HAP-1 (cell line): Measurements from ENCODE around the gene GLS.
"Not testable (repeated sequence)": the region's sequence is repeated elsewhere in the genome, so short reads cannot be mapped to it uniquely, and the experiment has no call there.

ENCODE experiments used
- DNase-seq, 2 experiments: peaks; one replicate each; pipeline ENCODE4 v3.0.0-alpha.2; 2016 to 2020; ENCODE audit warnings: low spot score in 2 of 2
- H3K27me3 ChIP-seq: fragments of 250-450 bp; sonication (Bioruptor Pico); 2 replicates; pipeline ENCODE4 v1.5.1; 2020; ENCODE audit warnings: low read depth, mild to moderate bottlenecking, moderate library complexity
- H3K36me3 ChIP-seq: fragments of 250-450 bp; sonication (Bioruptor Pico); replicated peaks from 2 replicates; pipeline ENCODE4 v1.5.1; 2020; ENCODE audit warnings: mild to moderate bottlenecking
- H3K4me1 ChIP-seq: fragments of 250-450 bp; sonication (Bioruptor Pico); 2 replicates; pipeline ENCODE4 v1.5.1; 2020; ENCODE audit warnings: mild to moderate bottlenecking
- H3K4me3 ChIP-seq: fragments of 250-450 bp; sonication (Bioruptor Pico); 2 replicates; pipeline ENCODE4 v1.5.1; 2020; ENCODE audit warnings: mild to moderate bottlenecking, moderate library complexity
- H3K9me3 ChIP-seq: fragments of 250-450 bp; sonication (Bioruptor Pico); 2 replicates; pipeline ENCODE4 v1.5.1; 2020; ENCODE audit warnings: mild to moderate bottlenecking, moderate library complexity
- in situ Hi-C: fragments of 300-500 bp; cut with MboI; formaldehyde crosslinking; loops from 3 replicates; pipeline ENCODE4 v1.14.3; 2020; ENCODE audit warnings: low sequenced_read_pairs, inconsistent platforms, mixed read lengths

GLS gene

DNA sequence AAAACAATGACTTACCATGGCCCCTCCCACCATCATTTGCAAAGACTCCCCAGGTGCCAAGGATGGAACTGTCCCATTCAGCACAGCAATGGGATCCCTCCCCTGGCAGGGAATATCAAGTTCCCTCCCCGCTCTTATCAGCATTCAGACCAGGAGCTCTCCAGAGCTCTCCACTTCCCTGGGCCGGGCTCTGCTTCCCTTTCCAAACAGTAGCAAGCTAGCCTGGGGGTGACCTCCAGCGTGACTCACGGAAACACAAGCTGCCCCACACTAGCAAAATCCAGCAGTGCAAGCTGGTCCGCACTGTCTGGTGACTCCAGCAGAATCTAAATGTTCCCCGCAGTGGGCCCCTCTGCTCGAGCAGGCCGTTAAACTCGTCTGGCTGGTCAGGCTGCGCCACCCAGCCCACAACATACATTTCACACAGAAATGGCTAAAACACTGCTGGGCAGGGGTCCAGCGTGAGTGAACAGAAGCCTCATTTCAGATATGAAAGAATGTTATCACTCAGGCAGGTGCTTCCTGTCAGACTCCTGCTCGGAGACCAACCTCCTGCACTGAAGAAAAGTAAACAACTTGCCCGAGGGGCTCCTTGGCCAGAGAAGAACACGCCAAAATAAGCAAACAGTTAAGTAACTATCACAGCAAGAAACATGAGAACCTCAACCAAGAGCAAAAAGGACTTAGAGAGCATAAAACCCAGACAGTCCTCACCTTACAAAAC, 99.4 kb downstream of the GLS start:
- H3K4me1 ChIP-seq, result no peaks in the 10 kb centered on the region

DNA sequence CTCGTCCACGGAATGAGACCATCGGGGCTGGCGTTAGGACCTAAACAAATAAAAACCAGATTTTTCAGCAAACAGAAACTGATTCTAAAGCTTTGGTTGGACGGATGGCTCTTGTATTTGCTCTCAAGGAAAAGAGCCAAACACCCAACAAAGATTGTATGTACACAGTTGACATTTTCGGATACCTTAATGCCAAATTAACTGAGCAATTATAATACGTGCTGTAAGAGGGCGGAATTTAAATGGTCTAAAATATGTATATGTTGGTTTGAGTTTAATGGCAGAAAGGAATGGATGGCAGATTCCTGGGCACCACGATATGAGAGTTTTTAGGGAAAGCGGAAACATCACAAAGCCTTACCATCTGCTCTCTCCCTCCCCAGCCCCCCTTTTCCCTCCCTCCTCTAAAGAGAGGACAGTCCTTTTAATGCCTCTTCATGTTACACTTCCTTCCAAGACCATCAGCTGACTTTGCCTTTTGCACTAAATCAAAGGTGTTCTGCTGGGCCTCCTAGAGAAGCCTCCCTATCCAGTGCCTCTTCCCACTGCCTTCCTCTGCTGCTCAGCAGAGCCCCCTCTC, 100.1 kb downstream of the GLS start:
- DNase-seq, result no peak
- Histone ChIP-seq H3K27me3 (no peaks in the 10 kb centered on the region), H3K9me3 (no peaks in the 10 kb centered on the region), H3K4me3 (no peak overlapping the region), H3K36me3 (peaks cover 79% of the 10 kb centered on the region), H3K4me1 (no peaks in the 10 kb centered on the region)
- in situ Hi-C loops, result no loop called here

More for the DNA sequence above, 99.4 kb downstream of the GLS start:
- Histone ChIP-seq H3K9me3 (no peaks in the 10 kb centered on the region), H3K27me3 (no peaks in the 10 kb centered on the region), H3K4me3 (no peak overlapping the region), H3K36me3 (peaks cover 83% of the 10 kb centered on the region)
- no peak for DNase-seq
- in situ Hi-C loops, result no loop called here

DNA sequence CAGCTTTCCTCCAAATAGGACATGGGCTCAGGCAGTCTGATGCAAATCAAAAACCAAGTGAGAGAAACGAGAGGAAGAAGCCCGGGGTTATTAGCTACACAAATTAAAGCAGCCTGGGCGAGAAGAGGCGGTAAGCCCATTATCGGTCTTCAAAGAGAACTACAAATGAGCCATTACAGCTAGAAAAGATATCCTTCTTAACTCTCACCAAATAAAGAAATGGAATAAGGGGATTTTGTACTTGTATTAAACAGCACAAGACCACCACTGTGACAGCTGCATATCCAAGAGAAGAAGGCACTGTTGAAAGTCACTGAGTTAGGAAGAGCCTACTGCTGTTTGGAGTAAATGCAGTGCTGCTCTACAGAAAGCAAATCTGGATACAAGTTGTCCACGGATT, 100.7 kb downstream of the GLS start:
- Histone ChIP-seq H3K27me3 (no peaks in the 10 kb centered on the region), H3K9me3 (no peaks in the 10 kb centered on the region), H3K4me1 (no peaks in the 10 kb centered on the region), H3K36me3 (peaks cover 74% of the 10 kb centered on the region), H3K4me3 (no peak overlapping the region)
- in situ Hi-C loops, result no loop called here
- no peak for DNase-seq

DNA sequence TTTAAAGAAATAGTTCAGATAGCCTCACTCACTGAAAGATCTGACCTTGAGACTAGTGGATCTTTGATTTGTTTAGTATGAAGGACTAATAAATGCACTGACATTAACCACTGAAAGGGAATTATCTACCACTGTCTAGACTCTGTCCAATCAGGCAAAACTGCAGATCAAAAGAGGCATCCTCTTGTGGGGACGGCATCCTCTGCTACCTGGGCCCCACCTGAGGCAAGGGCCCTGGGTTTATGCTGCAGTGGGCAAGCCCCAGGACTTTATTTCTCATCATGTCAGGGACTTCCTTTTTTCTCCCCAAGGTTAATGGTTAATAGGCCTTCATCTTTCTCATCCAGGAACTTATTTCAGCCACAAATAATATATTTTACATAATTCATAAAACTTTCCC, 101.1 kb downstream of the GLS start:
- peaks cover 74% of the 10 kb centered on the region for H3K36me3 ChIP-seq
- no peaks in the 10 kb centered on the region for H3K4me1 ChIP-seq
- in situ Hi-C loops, result no loop called here
- H3K4me3 ChIP-seq, result no peak overlapping the region
- no peaks in the 10 kb centered on the region for H3K27me3 ChIP-seq
- no peaks in the 10 kb centered on the region for H3K9me3 ChIP-seq
- DNase-seq, result no peak

DNA sequence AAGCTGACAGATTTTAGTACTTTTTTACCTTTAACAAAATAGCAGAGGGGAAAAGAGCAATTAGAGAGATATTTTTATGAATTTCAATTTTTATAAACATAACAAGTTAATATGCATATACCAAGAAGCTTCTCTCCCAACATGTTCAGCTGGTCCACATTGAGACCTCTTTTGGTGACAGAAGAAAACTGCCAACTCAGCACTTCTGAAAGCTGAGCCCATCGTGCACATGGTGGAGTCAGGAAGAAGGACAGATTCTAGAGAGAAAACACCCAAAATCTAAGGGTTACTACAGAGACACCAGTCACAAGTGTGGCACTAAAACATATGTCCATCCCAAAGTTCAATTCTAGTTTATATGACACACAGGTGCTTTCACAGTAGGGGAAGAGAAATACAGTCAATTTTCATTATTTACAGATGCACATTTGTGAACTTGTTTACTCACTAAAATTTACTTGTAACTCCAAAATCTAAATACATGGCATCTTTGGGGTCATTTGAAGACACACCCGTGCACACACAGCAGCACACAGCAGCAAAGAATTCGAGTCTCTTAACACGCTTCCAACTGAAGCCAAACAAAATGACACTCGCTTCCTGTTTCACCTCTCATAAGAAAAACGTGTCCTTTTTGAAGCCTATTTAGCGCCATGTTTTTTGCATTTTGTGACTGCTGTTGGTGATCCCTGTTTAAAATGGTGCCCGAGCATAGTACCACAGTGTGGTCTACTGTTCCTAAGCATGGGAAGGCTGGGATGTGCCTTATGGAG, 101.8 kb downstream of the GLS start:
- peaks cover 71% of the 10 kb centered on the region for H3K36me3 ChIP-seq
- H3K4me1 ChIP-seq, result no peaks in the 10 kb centered on the region
- H3K27me3 ChIP-seq, result no peaks in the 10 kb centered on the region
- H3K9me3 ChIP-seq, result no peaks in the 10 kb centered on the region
- DNase-seq, result no peak
- H3K4me3 ChIP-seq, result no peak overlapping the region
- in situ Hi-C loops, result no loop called here

- H3K9me3 ChIP-seq, result no peaks in the 10 kb centered on the region
- no peaks in the 10 kb centered on the region for H3K4me1 ChIP-seq
- H3K36me3 ChIP-seq, result peaks cover 67% of the 10 kb centered on the region
- DNase-seq, result no peak
- in situ Hi-C loops, result no loop called here
- H3K27me3 ChIP-seq, result no peaks in the 10 kb centered on the region
- H3K4me3 ChIP-seq, result no peak overlapping the region
Observed at GRCh38 chr2:190984595-190984994, 104.0 kb downstream of the GLS start.

- Histone ChIP-seq H3K9me3 (no peaks in the 10 kb centered on the region), H3K27me3 (no peaks in the 10 kb centered on the region), H3K4me1 (no peaks in the 10 kb centered on the region), H3K36me3 (peaks cover 65% of the 10 kb centered on the region), H3K4me3 (no peak overlapping the region)
- in situ Hi-C loops, result no loop called here
- no peak for DNase-seq
Observed at GRCh38 chr2:190986221-190986953, 105.8 kb downstream of the GLS start.

DNA sequence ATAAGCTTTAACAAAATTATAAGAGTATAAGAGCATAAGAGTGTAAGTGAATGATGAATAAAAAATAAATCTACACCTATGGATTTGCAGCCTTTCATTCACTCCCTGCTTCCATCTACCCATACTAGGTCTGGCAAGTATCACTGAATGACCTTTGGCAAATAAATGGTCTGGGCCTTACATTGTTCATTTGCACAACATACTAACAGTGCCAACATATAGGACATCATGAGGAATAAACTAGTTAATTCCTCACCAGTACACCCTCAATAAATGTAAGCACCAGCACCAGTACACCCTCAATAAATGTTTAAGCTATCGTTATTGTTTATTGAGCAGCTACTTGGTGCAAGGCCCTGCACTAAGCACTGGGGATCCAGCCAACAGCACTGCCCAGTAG, 106.5 kb downstream of the GLS start:
- Histone ChIP-seq H3K36me3 (peaks cover 66% of the 10 kb centered on the region), H3K4me1 (no peaks in the 10 kb centered on the region), H3K9me3 (no peaks in the 10 kb centered on the region), H3K4me3 (no peak overlapping the region), H3K27me3 (no peaks in the 10 kb centered on the region)
- no peak for DNase-seq
- in situ Hi-C loops, result no loop called here

DNA sequence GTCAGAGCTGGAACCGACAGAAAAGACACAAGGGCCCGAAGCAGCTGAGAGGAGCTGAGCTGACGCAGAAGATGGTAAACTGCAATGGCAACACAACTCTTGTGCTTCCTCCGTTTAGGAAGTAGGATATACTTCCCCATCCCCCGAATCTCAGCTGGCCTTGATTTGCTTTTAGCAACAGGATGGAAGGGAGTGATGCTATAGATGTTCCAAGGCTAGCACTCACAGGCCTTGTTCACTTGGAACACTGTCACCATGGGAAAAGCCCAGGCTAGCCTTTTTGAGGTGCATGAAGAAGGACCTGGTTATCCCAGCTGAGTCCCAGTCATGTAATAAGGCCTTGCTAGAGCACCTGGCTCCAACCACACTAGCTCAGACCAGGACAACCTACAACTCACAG, 107.3 kb downstream of the GLS start:
- Histone ChIP-seq H3K27me3 (no peaks in the 10 kb centered on the region), H3K4me1 (no peaks in the 10 kb centered on the region), H3K36me3 (peaks cover 61% of the 10 kb centered on the region), H3K9me3 (no peaks in the 10 kb centered on the region), H3K4me3 (no peak overlapping the region)
- in situ Hi-C loops, result no loop called here
- no peak for DNase-seq

- peaks cover 53% of the 10 kb centered on the region for H3K36me3 ChIP-seq
- in situ Hi-C loops, result no loop called here
- H3K9me3 ChIP-seq, result no peaks in the 10 kb centered on the region
- H3K4me3 ChIP-seq, result no peak overlapping the region
- H3K4me1 ChIP-seq, result no peaks in the 10 kb centered on the region
- H3K27me3 ChIP-seq, result no peaks in the 10 kb centered on the region
- no peak for DNase-seq
Observed at GRCh38 chr2:190988910-190989309, 108.3 kb downstream of the GLS start.

GRCh38 chr2:190990132-190990531, 109.5 kb downstream of the GLS start:
- no peak overlapping the region for H3K4me3 ChIP-seq
- DNase-seq, result no peak
- no peaks in the 10 kb centered on the region for H3K27me3 ChIP-seq
- H3K4me1 ChIP-seq, result no peaks in the 10 kb centered on the region
- H3K36me3 ChIP-seq, result peaks cover 50% of the 10 kb centered on the region
- no peaks in the 10 kb centered on the region for H3K9me3 ChIP-seq
- in situ Hi-C loops, result no loop called here

DNA sequence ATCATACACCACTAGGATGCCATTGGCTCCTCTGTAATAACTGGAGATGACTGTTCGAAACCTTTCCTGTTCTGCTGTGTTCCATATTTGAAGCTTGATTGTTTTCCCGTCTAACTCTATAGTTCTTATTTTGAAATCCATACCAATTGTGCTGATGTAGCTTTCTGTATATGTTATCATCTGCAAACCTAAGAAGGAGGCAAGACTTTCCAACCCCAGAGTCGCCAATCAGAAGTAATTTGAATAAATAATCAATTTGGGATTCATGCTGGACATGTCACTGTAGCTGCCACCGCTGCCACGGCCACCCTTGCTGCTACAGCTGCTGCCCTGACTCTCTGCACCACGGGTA, 112.6 kb downstream of the GLS start:
- Histone ChIP-seq H3K4me1 (no peaks in the 10 kb centered on the region), H3K27me3 (no peaks in the 10 kb centered on the region), H3K36me3 (peaks cover 59% of the 10 kb centered on the region), H3K4me3 (no peak overlapping the region), H3K9me3 (no peaks in the 10 kb centered on the region)
- no peak for DNase-seq
- in situ Hi-C loops, result no loop called here

DNA sequence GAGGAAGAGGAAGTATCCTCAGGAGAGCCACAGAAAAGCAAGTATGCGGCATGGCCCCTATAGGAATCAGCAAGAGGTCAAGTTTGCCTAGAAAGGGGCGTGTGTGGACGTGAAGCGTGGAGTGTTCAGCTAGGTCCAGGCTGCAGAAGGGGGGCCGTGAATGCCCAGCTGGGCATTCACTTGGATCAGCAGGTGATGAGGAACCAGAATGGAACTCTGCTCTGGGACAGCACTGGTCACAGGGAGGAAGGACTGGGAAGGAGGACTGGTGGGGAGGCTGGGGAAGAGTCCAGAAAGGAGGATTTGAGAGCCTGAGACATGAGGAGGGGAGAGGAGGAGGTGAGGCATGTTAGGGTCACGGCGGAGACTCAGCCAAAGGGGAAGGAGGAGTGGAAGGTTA, 113.5 kb downstream of the GLS start:
- Histone ChIP-seq H3K27me3 (no peaks in the 10 kb centered on the region), H3K9me3 (no peaks in the 10 kb centered on the region), H3K36me3 (peaks cover 59% of the 10 kb centered on the region), H3K4me1 (no peaks in the 10 kb centered on the region), H3K4me3 (no peak overlapping the region)
- in situ Hi-C loops, result no loop called here
- no peak for DNase-seq

DNA sequence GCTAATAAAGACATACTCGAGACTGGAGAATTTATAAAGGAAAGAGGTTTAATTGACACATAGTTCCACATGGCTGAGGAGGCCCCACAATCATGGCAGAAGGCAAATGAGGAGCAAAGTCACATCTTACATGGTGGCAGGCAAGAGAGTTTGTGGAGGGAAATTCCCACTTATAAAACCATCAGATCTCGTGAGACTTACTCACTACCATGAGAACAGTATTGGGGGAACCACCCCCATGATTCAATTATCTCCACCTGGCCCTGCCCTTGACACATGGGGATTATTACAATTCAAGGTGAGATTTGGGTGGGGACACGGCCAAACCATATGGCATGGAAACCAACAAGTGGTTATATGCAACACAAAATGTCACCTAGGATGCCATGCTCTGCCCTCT, 114.7 kb downstream of the GLS start:
- DNase-seq, in situ Hi-C loops, H3K4me3 ChIP-seq, H3K4me1 ChIP-seq, H3K27me3 ChIP-seq, H3K9me3 ChIP-seq: not testable (repeated sequence)
- H3K36me3 ChIP-seq, result peaks cover 57% of the 10 kb centered on the region
